GM12878 (cell line): ENCODE measurements around the gene BMAL1. TPM values are rescaled to one million over a fixed set of nuclear protein-coding genes. Genes with fewer than 3 reads are reported as not detected.
A peak's percentile ranks its signal among the peaks of the same experiment; 100 is the strongest.

Experiments
- CHD2 ChIP-seq: IDR thresholded peaks from 2 replicates; pipeline ENCODE4 v1.6.1; 2011; ENCODE audit warnings: low read depth, low read length, improper control_type of control experiment, borderline replicate concordance
- NBN ChIP-seq: fragments of 450-650 bp; IDR thresholded peaks from 2 replicates; pipeline ENCODE4 v1.6.1; 2016
- POLR2AphosphoS5 ChIP-seq: IDR thresholded peaks from 2 replicates; pipeline ENCODE4 v1.6.1; 2011; ENCODE audit warnings: mild to moderate bottlenecking, low read length, inconsistent platforms
- SMAD1 ChIP-seq: fragments of 450-650 bp; IDR thresholded peaks from 2 replicates; pipeline ENCODE4 v1.6.1; 2018; ENCODE audit warnings: mild to moderate bottlenecking, low read depth; ENCODE audit not compliant: partially characterized antibody
- ZNF217 ChIP-seq: fragments of 450-650 bp; IDR thresholded peaks from 2 replicates; pipeline ENCODE4 v1.6.1; 2017; ENCODE audit warnings: antibody characterized with exemption, mild to moderate bottlenecking
- ZNF687 ChIP-seq: fragments of 450-650 bp; IDR thresholded peaks from 2 replicates; pipeline ENCODE4 v1.6.1; 2017; ENCODE audit warnings: mild to moderate bottlenecking, moderate library complexity
- polyA plus RNA-seq, 11 experiments: library from polyadenylated mRNA; depleted of rRNA in 4 of 11; unstranded in 6 of 11; stranded (reverse) in 5 of 11; fragments of >200 nt; fragmentation: Nextera tagmentation in 4 of 11; fragmentation: Illumina TruSeq in 1 of 11; extraction: Ambion mirVana in 4 of 11; extraction: Trizol in 1 of 11; gene quantifications; 1 replicate in 1 of 11; 2 replicates in 10 of 11; pipeline versions ENCODE4 v1.2.1 to v1.2.3, GENCODE V29; 2011 to 2016; ENCODE audit warnings: inconsistent platforms in 2 of 11, missing spikeins in 2 of 11, low read depth in 1 of 11
- total RNA-seq, 4 experiments: library from RNA; depleted of rRNA in 3 of 4; stranded (reverse); fragments of >200 nt in 3 of 4; fragmentation: Illumina TruSeq in 1 of 4; extraction: Trizol in 1 of 4; gene quantifications; 2 replicates each; pipeline versions ENCODE4 v1.2.1 to v1.2.3, GENCODE V29; 2013 to 2021
- TF ChIP-seq, protein P1 (sequence below): IDR thresholded peaks from 2 replicates; pipeline ENCODE4 v1.6.1; 2012; ENCODE audit warnings: low read depth, low read length, improper control_type of control experiment
- TF ChIP-seq, protein P2 (sequence below): fragments of 450-650 bp; IDR thresholded peaks from 2 replicates; pipeline ENCODE4 v1.6.1; 2016; ENCODE audit warnings: mild to moderate bottlenecking
- TF ChIP-seq, protein P3 (sequence below), 3 experiments: IDR thresholded peaks in 2 of 3; conservative IDR thresholded peaks in 1 of 3; 2 replicates each; pipeline ENCODE4 v1.5.1; 2011; ENCODE audit warnings: low read depth in 3 of 3, low read length in 3 of 3, mild to moderate bottlenecking in 3 of 3, control low read depth in 2 of 3, moderate library complexity in 2 of 3, inconsistent platforms in 1 of 3, mixed read lengths in 1 of 3; ENCODE audit not compliant: control insufficient read depth in 2 of 3, insufficient read depth in 1 of 3; ENCODE audit errors: extremely low read depth in 1 of 3
- TF ChIP-seq, protein P4 (sequence below): fragments of 450-650 bp; IDR thresholded peaks from 2 replicates; pipeline ENCODE4 v1.6.1; 2014; ENCODE audit warnings: mild to moderate bottlenecking
- TF ChIP-seq, protein P5 (sequence below): IDR thresholded peaks from 2 replicates; pipeline ENCODE4 v1.6.1; 2011; ENCODE audit warnings: borderline replicate concordance, low read depth, mild to moderate bottlenecking, moderate library complexity, low read length; ENCODE audit not compliant: insufficient read depth, poor library complexity, severe bottlenecking
- TF ChIP-seq, protein P6 (sequence below): fragments of 450-650 bp; formaldehyde crosslinking; IDR thresholded peaks from 2 replicates; pipeline ENCODE4 v1.4.0; 2020; ENCODE audit warnings: mild to moderate bottlenecking, moderate library complexity

Gene BMAL1
- total and polyA plus RNA-seq, 10 of the 15 experiments (the other 5 are each of a cell fraction or from before 2014, with no cell fraction given), result 3.5 to 40.6 (median 13.6) TPM

- TF ChIP-seq, protein P1, sequence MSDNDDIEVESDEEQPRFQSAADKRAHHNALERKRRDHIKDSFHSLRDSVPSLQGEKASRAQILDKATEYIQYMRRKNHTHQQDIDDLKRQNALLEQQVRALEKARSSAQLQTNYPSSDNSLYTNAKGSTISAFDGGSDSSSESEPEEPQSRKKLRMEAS, result no peak
- TF ChIP-seq, protein P2, sequence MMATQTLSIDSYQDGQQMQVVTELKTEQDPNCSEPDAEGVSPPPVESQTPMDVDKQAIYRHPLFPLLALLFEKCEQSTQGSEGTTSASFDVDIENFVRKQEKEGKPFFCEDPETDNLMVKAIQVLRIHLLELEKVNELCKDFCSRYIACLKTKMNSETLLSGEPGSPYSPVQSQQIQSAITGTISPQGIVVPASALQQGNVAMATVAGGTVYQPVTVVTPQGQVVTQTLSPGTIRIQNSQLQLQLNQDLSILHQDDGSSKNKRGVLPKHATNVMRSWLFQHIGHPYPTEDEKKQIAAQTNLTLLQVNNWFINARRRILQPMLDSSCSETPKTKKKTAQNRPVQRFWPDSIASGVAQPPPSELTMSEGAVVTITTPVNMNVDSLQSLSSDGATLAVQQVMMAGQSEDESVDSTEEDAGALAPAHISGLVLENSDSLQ, result no peak; the same call in 1 of the 2 replicates
- 0 out of 2 replicates have a peak, but pooled peaks have one; percentile 31 for TF ChIP-seq NBN
- TF ChIP-seq, protein P3, sequence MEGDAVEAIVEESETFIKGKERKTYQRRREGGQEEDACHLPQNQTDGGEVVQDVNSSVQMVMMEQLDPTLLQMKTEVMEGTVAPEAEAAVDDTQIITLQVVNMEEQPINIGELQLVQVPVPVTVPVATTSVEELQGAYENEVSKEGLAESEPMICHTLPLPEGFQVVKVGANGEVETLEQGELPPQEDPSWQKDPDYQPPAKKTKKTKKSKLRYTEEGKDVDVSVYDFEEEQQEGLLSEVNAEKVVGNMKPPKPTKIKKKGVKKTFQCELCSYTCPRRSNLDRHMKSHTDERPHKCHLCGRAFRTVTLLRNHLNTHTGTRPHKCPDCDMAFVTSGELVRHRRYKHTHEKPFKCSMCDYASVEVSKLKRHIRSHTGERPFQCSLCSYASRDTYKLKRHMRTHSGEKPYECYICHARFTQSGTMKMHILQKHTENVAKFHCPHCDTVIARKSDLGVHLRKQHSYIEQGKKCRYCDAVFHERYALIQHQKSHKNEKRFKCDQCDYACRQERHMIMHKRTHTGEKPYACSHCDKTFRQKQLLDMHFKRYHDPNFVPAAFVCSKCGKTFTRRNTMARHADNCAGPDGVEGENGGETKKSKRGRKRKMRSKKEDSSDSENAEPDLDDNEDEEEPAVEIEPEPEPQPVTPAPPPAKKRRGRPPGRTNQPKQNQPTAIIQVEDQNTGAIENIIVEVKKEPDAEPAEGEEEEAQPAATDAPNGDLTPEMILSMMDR (IDR thresholded peaks at IDR 0.05 in 2 of 3, conservative IDR thresholded peaks at IDR 0.05 in 1 of 3; ENCODE audit: control insufficient read depth in 2 of 3, extremely low read depth in 1 of 3, insufficient read depth in 1 of 3, low read depth in 3 of 3, low read length in 3 of 3), result no peak
- 0 out of 2 replicates have a peak, but pooled peaks have one; percentile 57 for TF ChIP-seq ZNF217
- peak; percentile 28; the same call in 1 of the 2 replicates for TF ChIP-seq CHD2
- no peak for TF ChIP-seq SMAD1
- TF ChIP-seq, protein P4, sequence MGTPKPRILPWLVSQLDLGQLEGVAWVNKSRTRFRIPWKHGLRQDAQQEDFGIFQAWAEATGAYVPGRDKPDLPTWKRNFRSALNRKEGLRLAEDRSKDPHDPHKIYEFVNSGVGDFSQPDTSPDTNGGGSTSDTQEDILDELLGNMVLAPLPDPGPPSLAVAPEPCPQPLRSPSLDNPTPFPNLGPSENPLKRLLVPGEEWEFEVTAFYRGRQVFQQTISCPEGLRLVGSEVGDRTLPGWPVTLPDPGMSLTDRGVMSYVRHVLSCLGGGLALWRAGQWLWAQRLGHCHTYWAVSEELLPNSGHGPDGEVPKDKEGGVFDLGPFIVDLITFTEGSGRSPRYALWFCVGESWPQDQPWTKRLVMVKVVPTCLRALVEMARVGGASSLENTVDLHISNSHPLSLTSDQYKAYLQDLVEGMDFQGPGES, result no peak
- TF ChIP-seq POLR2AphosphoS5, result peak; percentile 36; the same call in 1 of the 2 replicates
- TF ChIP-seq, protein P5, sequence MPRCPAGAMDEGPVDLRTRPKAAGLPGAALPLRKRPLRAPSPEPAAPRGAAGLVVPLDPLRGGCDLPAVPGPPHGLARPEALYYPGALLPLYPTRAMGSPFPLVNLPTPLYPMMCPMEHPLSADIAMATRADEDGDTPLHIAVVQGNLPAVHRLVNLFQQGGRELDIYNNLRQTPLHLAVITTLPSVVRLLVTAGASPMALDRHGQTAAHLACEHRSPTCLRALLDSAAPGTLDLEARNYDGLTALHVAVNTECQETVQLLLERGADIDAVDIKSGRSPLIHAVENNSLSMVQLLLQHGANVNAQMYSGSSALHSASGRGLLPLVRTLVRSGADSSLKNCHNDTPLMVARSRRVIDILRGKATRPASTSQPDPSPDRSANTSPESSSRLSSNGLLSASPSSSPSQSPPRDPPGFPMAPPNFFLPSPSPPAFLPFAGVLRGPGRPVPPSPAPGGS, result no peak
- TF ChIP-seq, protein P6, sequence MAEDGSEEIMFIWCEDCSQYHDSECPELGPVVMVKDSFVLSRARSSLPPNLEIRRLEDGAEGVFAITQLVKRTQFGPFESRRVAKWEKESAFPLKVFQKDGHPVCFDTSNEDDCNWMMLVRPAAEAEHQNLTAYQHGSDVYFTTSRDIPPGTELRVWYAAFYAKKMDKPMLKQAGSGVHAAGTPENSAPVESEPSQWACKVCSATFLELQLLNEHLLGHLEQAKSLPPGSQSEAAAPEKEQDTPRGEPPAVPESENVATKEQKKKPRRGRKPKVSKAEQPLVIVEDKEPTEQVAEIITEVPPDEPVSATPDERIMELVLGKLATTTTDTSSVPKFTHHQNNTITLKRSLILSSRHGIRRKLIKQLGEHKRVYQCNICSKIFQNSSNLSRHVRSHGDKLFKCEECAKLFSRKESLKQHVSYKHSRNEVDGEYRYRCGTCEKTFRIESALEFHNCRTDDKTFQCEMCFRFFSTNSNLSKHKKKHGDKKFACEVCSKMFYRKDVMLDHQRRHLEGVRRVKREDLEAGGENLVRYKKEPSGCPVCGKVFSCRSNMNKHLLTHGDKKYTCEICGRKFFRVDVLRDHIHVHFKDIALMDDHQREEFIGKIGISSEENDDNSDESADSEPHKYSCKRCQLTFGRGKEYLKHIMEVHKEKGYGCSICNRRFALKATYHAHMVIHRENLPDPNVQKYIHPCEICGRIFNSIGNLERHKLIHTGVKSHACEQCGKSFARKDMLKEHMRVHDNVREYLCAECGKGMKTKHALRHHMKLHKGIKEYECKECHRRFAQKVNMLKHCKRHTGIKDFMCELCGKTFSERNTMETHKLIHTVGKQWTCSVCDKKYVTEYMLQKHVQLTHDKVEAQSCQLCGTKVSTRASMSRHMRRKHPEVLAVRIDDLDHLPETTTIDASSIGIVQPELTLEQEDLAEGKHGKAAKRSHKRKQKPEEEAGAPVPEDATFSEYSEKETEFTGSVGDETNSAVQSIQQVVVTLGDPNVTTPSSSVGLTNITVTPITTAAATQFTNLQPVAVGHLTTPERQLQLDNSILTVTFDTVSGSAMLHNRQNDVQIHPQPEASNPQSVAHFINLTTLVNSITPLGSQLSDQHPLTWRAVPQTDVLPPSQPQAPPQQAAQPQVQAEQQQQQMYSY (CRISPR knock-in tag), result no peak
- peak; percentile 31; the same call in 1 of the 2 replicates for TF ChIP-seq ZNF687
Measured at GRCh38 chr11:13277768-13278608, at the start of gene BMAL1 (continued).
